HCT116 (cell line): ENCODE measurements around the gene ADGRB3. TPM values are rescaled to one million over a fixed set of nuclear protein-coding genes. Genes with fewer than 3 reads are reported as not detected.

Experiments used
- ATAC-seq: fragments of 200-7000 bp; cut with Tn5 transposase; 2 replicates; pipeline ENCODE4 v1.9.1; 2020; ENCODE audit warnings: mild to moderate bottlenecking, moderate library complexity
- BruUV-seq: library from RNA; stranded (reverse); fragments of 400-500 nt; replicated peaks from 2 replicates; lab custom pipeline; 2021; lab: Mats Ljungman, UMichigan
- CTCF ChIA-PET: fragments of 300-600 bp; sonication (Branson Sonifier 250); formaldehyde crosslinking; loops from one replicate; lab custom pipeline; 2021; ENCODE audit warnings: antibody characterized with exemption; lab: Charles Lee
- POLR2A ChIA-PET: fragments of 300-600, 350-600 bp; sonication (Branson Sonifier 250); formaldehyde crosslinking; loops from one replicate; lab custom pipeline; 2021; ENCODE audit warnings: antibody characterized with exemption; lab: Charles Lee
- RAD21 ChIA-PET, 2 experiments: fragments of 300-600 bp; sonication (Branson Sonifier 250); formaldehyde crosslinking; loops; one replicate each; lab custom pipeline; 2023; ENCODE audit warnings: low total read pairs in 2 of 2; ENCODE audit not compliant: uncharacterized antibody in 2 of 2, unreplicated experiment in 2 of 2, low non-redundant PET in 1 of 2; lab: Charles Lee
- DNase-seq: peaks from one replicate; pipeline ENCODE4 v3.0.0-alpha.2; 2010; ENCODE audit warnings: low read depth, low spot score
- H2AFZ ChIP-seq: fragments of 200-600 bp; shearing (Covaris generic), sonication (generic); 2 replicates; pipeline ENCODE4 v1.6.1; 2017; ENCODE audit warnings: low read depth, mixed run types, mixed read lengths, antibody characterized with exemption, low read length; ENCODE audit not compliant: poor library complexity, severe bottlenecking
- H3K27ac ChIP-seq: 2 replicates; pipeline ENCODE4 v1.5.1; 2012; ENCODE audit warnings: low read depth, low read length
- H3K27me3 ChIP-seq: fragments of 200-600 bp; sonication (generic); 2 replicates; pipeline ENCODE4 v1.6.1; 2016; ENCODE audit warnings: mixed run types, low read length, mixed read lengths; ENCODE audit not compliant: insufficient read depth
- H3K36me3 ChIP-seq, 2 experiments: fragments of 200-500 bp in 1 of 2; fragments of 200-600 bp in 1 of 2; sonication (Bioruptor generic) in 1 of 2; sonication (generic) in 1 of 2; 2 replicates each; pipeline versions ENCODE4 v1.5.1 to v1.6.1; 2014 to 2016; ENCODE audit warnings: low read length in 2 of 2, inconsistent platforms in 1 of 2, mixed read lengths in 1 of 2, mixed run types in 1 of 2; ENCODE audit not compliant: insufficient read depth in 2 of 2, control insufficient read depth in 1 of 2
- H3K4me1 ChIP-seq, 2 experiments: fragments of 200-600 bp in 1 of 2; sonication (generic) in 1 of 2; 2 replicates each; pipeline versions ENCODE4 v1.5.1 to v1.6.1; 2012 to 2017; ENCODE audit warnings: low read length in 2 of 2, inconsistent platforms in 1 of 2, mild to moderate bottlenecking in 1 of 2, mixed read lengths in 1 of 2, mixed run types in 1 of 2, moderate library complexity in 1 of 2; ENCODE audit not compliant: insufficient read depth in 2 of 2, control insufficient read depth in 1 of 2
- H3K4me2 ChIP-seq: fragments of 200-600 bp; sonication (generic); 2 replicates; pipeline ENCODE4 v1.6.1; 2017; ENCODE audit warnings: mixed run types, low read length, mixed read lengths
- H3K4me3 ChIP-seq, 2 experiments: fragments of 200-600 bp in 1 of 2; sonication (generic) in 1 of 2; replicated peaks in 1 of 2; 2 replicates each; pipeline ENCODE4 v1.5.1; 2011 to 2016; ENCODE audit warnings: low read length in 2 of 2, control low read depth in 1 of 2, low read depth in 1 of 2, mild to moderate bottlenecking in 1 of 2, mixed read lengths in 1 of 2, mixed run types in 1 of 2
- H3K79me2 ChIP-seq: fragments of 200-600 bp; sonication (generic); 2 replicates; pipeline ENCODE4 v1.6.1; 2017; ENCODE audit warnings: mild to moderate bottlenecking, mixed run types, low read length, moderate library complexity, mixed read lengths; ENCODE audit not compliant: insufficient read depth
- H3K9ac ChIP-seq: fragments of 200-600 bp; sonication (generic); 2 replicates; pipeline ENCODE4 v1.6.1; 2016; ENCODE audit warnings: low read length, mixed read lengths
- H3K9me2 ChIP-seq: fragments of 200-600 bp; sonication (generic), shearing (Covaris generic); 2 replicates; pipeline ENCODE4 v1.6.1; 2017; ENCODE audit warnings: mixed run types, mild to moderate bottlenecking, moderate library complexity; ENCODE audit not compliant: insufficient read depth
- H3K9me3 ChIP-seq, 2 experiments: fragments of 200-500 bp in 1 of 2; fragments of 200-600 bp in 1 of 2; sonication (Bioruptor generic) in 1 of 2; sonication (generic) in 1 of 2; 2 replicates each; pipeline ENCODE4 v1.6.1; 2014 to 2017; ENCODE audit warnings: low read length in 2 of 2, mixed read lengths in 2 of 2, inconsistent platforms in 1 of 2, low read depth in 1 of 2, mild to moderate bottlenecking in 1 of 2, mixed run types in 1 of 2, moderate library complexity in 1 of 2; ENCODE audit not compliant: control insufficient read depth in 1 of 2, insufficient read depth in 1 of 2
- H4K20me1 ChIP-seq: fragments of 200-600 bp; sonication (generic), shearing (Covaris generic); 2 replicates; pipeline ENCODE4 v1.6.1; 2017; ENCODE audit warnings: mixed run types, mild to moderate bottlenecking, moderate library complexity; ENCODE audit not compliant: insufficient read depth
- ATF3 ChIP-seq: IDR thresholded peaks from 2 replicates; pipeline ENCODE4 v1.6.1; 2012
- CBX3 ChIP-seq: IDR thresholded peaks from 2 replicates; pipeline ENCODE4 v1.6.1; 2012; ENCODE audit warnings: low read depth
- CTCF ChIP-seq, 3 experiments: fragments of 200-600 bp in 1 of 3; sonication (generic) in 1 of 3; IDR thresholded peaks in 2 of 3; conservative IDR thresholded peaks in 1 of 3; 2 replicates each; pipeline ENCODE4 v1.5.1; 2012 to 2017; ENCODE audit warnings: low read depth in 2 of 3, low read length in 2 of 3, antibody characterized with exemption in 1 of 3, borderline replicate concordance in 1 of 3, control low read depth in 1 of 3, mild to moderate bottlenecking in 1 of 3, mixed read lengths in 1 of 3, mixed run types in 1 of 3, moderate library complexity in 1 of 3; ENCODE audit not compliant: insufficient read depth in 1 of 3
- ELF1 ChIP-seq: IDR thresholded peaks from 2 replicates; pipeline ENCODE4 v1.6.1; 2012; ENCODE audit warnings: low read depth, borderline replicate concordance
- FOSL1 ChIP-seq: IDR thresholded peaks from 2 replicates; pipeline ENCODE4 v1.6.1; 2012; ENCODE audit warnings: low read depth
- JUND ChIP-seq: IDR thresholded peaks from 2 replicates; pipeline ENCODE4 v1.6.1; 2012
- MAX ChIP-seq: IDR thresholded peaks from 2 replicates; pipeline ENCODE4 v1.6.1; 2012
- RAD21 ChIP-seq: IDR thresholded peaks from 2 replicates; pipeline ENCODE4 v1.6.1; 2012; ENCODE audit warnings: low read depth, mild to moderate bottlenecking
- REST ChIP-seq: IDR thresholded peaks from 2 replicates; pipeline ENCODE4 v1.6.1; 2012; ENCODE audit warnings: low read depth
- SP1 ChIP-seq: IDR thresholded peaks from 2 replicates; pipeline ENCODE4 v1.6.1; 2012; ENCODE audit warnings: low read depth
- SRF ChIP-seq: IDR thresholded peaks from 2 replicates; pipeline ENCODE4 v1.6.1; 2012; ENCODE audit warnings: low read depth
- ZBTB33 ChIP-seq: IDR thresholded peaks from 2 replicates; pipeline ENCODE4 v1.6.1; 2011; ENCODE audit warnings: mild to moderate bottlenecking, low read length, moderate library complexity; ENCODE audit not compliant: insufficient replicate concordance; ENCODE audit errors: extremely low read depth
- ZNF274 ChIP-seq: fragments of 200-500 bp; sonication (Bioruptor generic); IDR thresholded peaks from 2 replicates; pipeline ENCODE4 v1.6.1; 2014; ENCODE audit warnings: mild to moderate bottlenecking, low read depth, low read length, inconsistent platforms
- intact Hi-C: fragments of 100-400 bp; cut with micrococcal nuclease; formaldehyde crosslinking; loops from 2 replicates; pipeline ENCODE4 v1.10.0; 2022
- total RNA-seq: library from RNA; stranded (reverse); gene quantifications from one replicate; pipeline ENCODE4 v1.2.1, GENCODE V29; 2021; ENCODE audit not compliant: unreplicated experiment

ADGRB3 gene
- total RNA-seq, 1 experiment from 2014 or later: not detected

GRCh38 chr6:68777956-68778355 lies 142.9 kb downstream of the ADGRB3 start (continued):
- TF ChIP-seq ZBTB33: no peak
- TF ChIP-seq SRF: no peak
- TF ChIP-seq RAD21: no peak
- TF ChIP-seq JUND: no peak
- TF ChIP-seq ZNF274: no peak
- TF ChIP-seq CTCF (IDR thresholded peaks at IDR 0.05 in 2 of 3, conservative IDR thresholded peaks at IDR 0.05 in 1 of 3; ENCODE audit: borderline replicate concordance in 1 of 3, insufficient read depth in 1 of 3, low read depth in 2 of 3, low read length in 2 of 3): no peak

- CTCF ChIA-PET: no interaction called here
- no peak overlapping the region for H3K27ac ChIP-seq
- H4K20me1 ChIP-seq: no peaks in the 10 kb centered on the region
- no peak overlapping the region for H2AFZ ChIP-seq
- H3K4me2 ChIP-seq: no peak overlapping the region
- ATAC-seq (no peak), DNase-seq (no peak)
- no peaks in the 10 kb centered on the region for H3K9me2 ChIP-seq
- POLR2A ChIA-PET: no interaction called here
- H3K36me3 ChIP-seq: no peaks in the 10 kb centered on the region; a peak in 1 of 4 replicates
- intact Hi-C loops: no loop called here
- RAD21 ChIA-PET: no interaction called here
- H3K9ac ChIP-seq: no peak overlapping the region
- H3K9me3 ChIP-seq: peaks cover 10 to 11% of the 10 kb centered on the region in 2 experiments; a peak in 2 of 4 replicates
- no peak overlapping the region for H3K4me3 ChIP-seq
- no peaks in the 10 kb centered on the region for H3K27me3 ChIP-seq
- H3K79me2 ChIP-seq: no peaks in the 10 kb centered on the region
- BruUV-seq: no TSS peak
- no peaks in the 10 kb centered on the region for H3K4me1 ChIP-seq
- TF ChIP-seq CBX3: no peak
- TF ChIP-seq SP1: no peak
- no peak for TF ChIP-seq ATF3
- no peak for TF ChIP-seq MAX
- no peak for TF ChIP-seq REST
- TF ChIP-seq CTCF (IDR thresholded peaks at IDR 0.05 in 2 of 3, conservative IDR thresholded peaks at IDR 0.05 in 1 of 3; ENCODE audit: borderline replicate concordance in 1 of 3, insufficient read depth in 1 of 3, low read depth in 2 of 3, low read length in 2 of 3): no peak
- TF ChIP-seq SRF: no peak
- TF ChIP-seq FOSL1: no peak
- TF ChIP-seq ELF1: no peak
- no peak for TF ChIP-seq RAD21
Observed at GRCh38 chr6:68778356-68779020, 143.4 kb downstream of the ADGRB3 start.
